ENCODE results near the gene C9orf43.
"Not testable (repeated sequence)": the region's sequence is repeated elsewhere in the genome, so short reads cannot be mapped to it uniquely, and the experiment has no call there.

Gene C9orf43

DNA sequence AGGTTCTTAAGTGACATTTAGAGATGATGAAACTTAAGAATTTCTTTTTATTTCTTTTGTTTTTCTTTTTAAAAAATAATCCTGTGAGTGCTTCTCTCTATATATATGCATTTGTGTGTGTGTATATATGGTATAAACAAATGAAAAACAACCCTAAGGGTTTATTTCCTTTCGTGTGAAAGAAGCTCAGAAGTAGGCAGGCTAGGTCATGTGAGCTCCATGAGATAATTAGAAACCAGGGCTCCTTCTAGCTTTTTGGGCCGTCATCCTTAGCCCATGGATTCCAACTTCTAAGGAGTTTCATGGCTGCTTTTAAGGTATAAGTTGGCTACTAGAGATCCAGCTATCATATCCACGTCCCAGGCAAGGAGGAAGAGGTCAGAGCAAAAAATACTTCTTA is 11.2 kb downstream of the C9orf43 start:
- no peak for DNase-seq

DNA sequence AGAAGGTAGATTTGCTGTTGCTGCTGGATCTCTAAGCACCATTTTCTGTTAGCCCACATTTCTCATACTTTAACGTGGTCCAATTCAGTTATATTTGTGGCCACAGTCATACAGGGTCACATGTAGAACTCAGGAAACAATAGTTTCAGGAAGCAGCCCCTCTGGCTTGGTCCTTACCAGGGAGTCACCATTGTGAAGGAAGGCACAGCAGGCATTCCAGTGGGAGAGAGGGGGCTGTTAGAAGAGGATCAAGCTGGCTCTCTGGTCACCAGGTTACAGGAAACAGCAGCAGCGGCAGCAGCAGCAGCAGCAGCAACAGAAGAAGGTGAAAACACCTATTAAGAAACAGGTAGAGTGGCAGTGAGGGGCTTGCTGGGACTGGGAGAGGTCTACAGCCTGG is 14.5 kb downstream of the C9orf43 start:
- no peak for DNase-seq

GRCh38 chr9:113426701-113427100 is 16.2 kb downstream of the C9orf43 start:
- no peak for DNase-seq

- DNase-seq: peak; percentile 39
Measured at GRCh38 chr9:113427629-113428028, 17.1 kb downstream of the C9orf43 start.

GRCh38 chr9:113428062-113428615 is 17.6 kb downstream of the C9orf43 start:
- DNase-seq: no peak

GRCh38 chr9:113431191-113431590 is 20.6 kb downstream of the C9orf43 start:
- DNase-seq: no peak

GRCh38 chr9:113436728-113437515 is 26.4 kb downstream of the C9orf43 start:
- DNase-seq: peak; percentile 75 to 92

DNA sequence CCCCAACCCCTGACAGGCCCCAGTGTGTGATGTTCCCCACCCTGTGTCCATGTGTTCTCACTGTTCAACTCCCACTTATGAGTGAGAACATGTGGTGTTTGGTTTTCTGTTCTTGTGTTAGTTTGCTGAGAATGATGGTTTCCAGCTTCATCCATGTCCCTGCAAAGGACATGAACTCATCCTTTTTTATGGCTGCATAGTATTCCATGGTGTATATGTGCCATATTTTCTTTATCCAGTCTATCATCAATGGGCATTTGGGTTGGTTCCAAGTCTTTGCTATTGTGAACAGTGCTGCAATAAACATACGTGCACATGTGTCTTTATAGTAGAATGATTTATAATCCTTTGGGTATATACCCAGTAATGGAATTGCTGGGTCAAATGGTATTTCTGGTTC is 27.2 kb downstream of the C9orf43 start:
- not testable (repeated sequence) for DNase-seq

DNA sequence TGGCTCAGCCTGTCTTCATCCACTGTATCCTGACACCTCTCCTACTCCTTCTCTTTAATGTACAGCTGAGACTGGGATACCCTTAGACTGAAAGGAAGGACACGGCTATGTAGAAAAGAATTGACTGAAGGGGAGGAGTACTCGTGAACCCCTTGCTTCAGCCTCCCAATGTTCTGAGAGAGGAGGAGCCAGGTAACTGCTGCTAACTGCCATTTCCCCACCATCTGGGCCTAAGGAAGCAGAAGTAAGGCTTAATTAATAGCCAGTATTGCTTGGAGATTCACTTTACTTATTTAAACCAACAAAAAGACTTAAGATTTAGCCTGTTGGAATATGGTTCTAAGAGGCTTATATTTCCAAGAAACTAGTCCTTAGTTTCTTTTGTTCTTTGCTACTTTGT is 34.2 kb downstream of the C9orf43 start:
- no peak for DNase-seq

- DNase-seq: peak; percentile 38 to 73
Measured at GRCh38 chr9:113446323-113446740, 35.8 kb downstream of the C9orf43 start.

DNA sequence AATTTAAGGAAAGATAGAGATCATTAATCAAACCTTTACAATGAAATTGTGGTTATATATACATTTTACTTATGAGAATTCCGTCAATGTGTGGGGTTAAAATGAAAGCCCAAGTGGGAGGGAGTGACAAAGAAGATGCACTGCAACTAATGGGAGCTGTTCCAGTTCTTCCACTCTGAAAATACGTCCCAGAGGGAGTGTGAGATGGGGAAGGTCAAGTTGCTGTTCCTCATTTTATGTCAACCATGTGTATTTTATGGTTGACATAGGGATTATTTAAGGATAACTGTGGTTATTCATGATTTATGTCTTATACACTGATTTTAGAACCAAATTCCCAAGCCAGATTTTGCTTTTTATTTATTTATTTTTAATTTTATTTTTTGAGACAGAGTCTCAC is 38.8 kb downstream of the C9orf43 start:
- DNase-seq: no peak

- DNase-seq: no peak
Measured at GRCh38 chr9:113452113-113452605, 41.6 kb downstream of the C9orf43 start.

DNA sequence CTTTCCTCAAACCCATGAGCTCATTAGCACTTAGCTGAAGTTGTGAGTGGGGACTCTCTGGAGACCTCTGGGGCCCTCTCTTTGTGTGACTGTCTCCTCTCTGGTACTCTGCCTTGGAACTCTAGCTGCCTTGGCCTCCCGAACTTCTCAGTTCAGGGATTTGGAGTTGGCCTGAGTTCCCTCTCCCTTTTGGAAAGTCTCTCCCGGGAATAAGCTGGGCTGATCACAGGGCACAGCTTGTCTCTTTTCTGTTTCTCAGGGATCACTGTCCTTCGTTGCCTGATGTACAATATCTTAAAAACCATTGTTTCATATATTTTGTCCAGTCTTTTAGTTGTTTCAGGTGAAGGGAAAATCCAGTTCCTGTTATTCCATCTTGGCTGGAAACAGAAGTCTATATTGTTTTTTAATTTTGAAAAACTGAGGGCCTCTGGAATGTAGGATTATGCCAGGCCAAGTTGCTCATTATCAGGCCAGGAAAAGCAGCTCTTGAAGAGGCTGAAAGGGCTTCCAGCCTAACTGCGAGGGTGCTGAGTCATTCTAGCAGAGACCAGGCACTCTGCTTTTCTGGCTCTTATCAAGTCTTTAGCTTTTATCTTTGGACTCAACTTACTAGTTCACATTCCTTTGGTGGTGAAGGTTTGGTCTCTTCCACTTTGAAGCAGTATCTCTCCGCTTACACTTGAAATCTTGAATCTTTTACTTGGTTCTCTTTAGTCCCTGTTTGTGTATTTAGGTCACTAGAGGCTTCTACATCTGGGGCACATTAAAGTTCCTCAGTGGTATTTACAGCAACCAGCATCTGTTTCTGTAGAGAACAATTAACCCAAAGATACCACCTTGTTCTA is 44.6 kb downstream of the C9orf43 start:
- DNase-seq: no peak

- DNase-seq: no peak
Measured at GRCh38 chr9:113456235-113456634, 45.7 kb downstream of the C9orf43 start.

DNA sequence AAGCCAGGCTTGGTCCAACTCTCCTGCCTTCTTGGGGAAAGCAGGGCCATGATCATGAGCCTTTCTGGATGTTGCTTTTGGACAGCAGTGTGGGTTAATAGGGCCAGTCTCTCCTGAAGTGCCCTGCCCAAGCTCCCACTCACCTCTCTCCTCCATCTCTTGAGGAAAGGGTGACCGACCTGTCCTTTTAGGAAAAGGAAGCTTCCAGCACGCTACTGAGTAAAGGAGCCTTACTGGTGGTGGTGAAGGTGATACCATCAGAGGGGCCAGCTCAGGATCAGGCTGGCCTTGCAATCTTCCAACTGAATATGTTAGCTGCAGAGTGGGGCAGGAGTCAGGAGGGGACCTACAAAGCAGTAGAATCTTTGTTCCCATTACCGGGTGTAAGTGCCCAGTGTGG is 50.7 kb downstream of the C9orf43 start:
- DNase-seq: no peak

- DNase-seq: no peak
Measured at GRCh38 chr9:113461943-113462342, 51.4 kb downstream of the C9orf43 start.

- no peak for DNase-seq
Measured at GRCh38 chr9:113462781-113463286, 52.3 kb downstream of the C9orf43 start.

- DNase-seq: no peak
Measured at GRCh38 chr9:113463418-113464285, 53.1 kb downstream of the C9orf43 start, which contains the start of gene RGS3. Gene RGS3 (plus strand): TSS chr9:113463727. CDS start chr9:113463803, 76 bp downstream.

GRCh38 chr9:113464286-113464660 is 53.7 kb downstream of the C9orf43 start:
- no peak for DNase-seq

GRCh38 chr9:113465599-113466140 is 55.1 kb downstream of the C9orf43 start:
- no peak for DNase-seq

DNA sequence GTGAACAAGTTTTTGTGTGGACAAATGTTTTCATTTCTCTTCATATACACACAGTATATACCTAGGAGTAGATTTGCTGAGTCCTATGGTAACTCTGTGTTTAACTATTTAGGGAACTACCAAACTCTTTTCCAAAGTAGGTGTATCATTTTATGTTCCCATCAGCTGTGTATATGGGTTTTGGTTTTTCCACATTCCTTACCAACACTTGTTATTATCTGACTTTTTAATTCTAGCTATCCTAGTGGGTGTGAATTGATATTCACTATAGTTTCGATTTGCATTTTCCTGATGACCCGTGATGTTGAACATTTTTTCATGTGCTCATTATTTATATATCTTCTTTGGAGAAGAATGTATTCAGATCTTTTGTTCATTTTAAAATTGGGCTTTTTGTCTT is 56.6 kb downstream of the C9orf43 start:
- no peak for DNase-seq
